GM10847 (cell line): ENCODE data around the gene MRC1.

Source experiments
- POLR2A ChIP-seq: IDR thresholded peaks from 2 replicates; pipeline ENCODE4 v1.6.1; 2011; ENCODE audit not compliant: insufficient read length; ENCODE audit errors: extremely low read depth

MRC1 gene

GRCh38 chr10:17904564-17904963 is 95.4 kb downstream of the MRC1 start:
- TF ChIP-seq POLR2A: no peak

GRCh38 chr10:17905491-17905890 is 96.3 kb downstream of the MRC1 start:
- TF ChIP-seq POLR2A: no peak

- TF ChIP-seq POLR2A: no peak
Observed at GRCh38 chr10:17906002-17906401, 96.9 kb downstream of the MRC1 start.

GRCh38 chr10:17907641-17908040 is 98.5 kb downstream of the MRC1 start:
- no peak for TF ChIP-seq POLR2A

- no peak for TF ChIP-seq POLR2A
Observed at GRCh38 chr10:17910125-17910789, 101.1 kb downstream of the MRC1 start.

- TF ChIP-seq POLR2A: no peak
Observed at GRCh38 chr10:17912754-17913153, 103.6 kb downstream of the MRC1 start.

- TF ChIP-seq POLR2A: no peak
Observed at GRCh38 chr10:17913604-17914003, 104.5 kb downstream of the MRC1 start.

- no peak for TF ChIP-seq POLR2A
Observed at GRCh38 chr10:17914169-17915045, 105.3 kb downstream of the MRC1 start.

- TF ChIP-seq POLR2A: no peak
Observed at GRCh38 chr10:17915181-17915580, 106.0 kb downstream of the MRC1 start.

- TF ChIP-seq POLR2A: no peak
Observed at GRCh38 chr10:17918187-17918903, 109.2 kb downstream of the MRC1 start.

GRCh38 chr10:17921378-17921777 is 112.2 kb downstream of the MRC1 start:
- no peak for TF ChIP-seq POLR2A

GRCh38 chr10:17923728-17924127 is 114.6 kb downstream of the MRC1 start:
- TF ChIP-seq POLR2A: no peak

- no peak for TF ChIP-seq POLR2A
Observed at GRCh38 chr10:17943033-17943745, 134.0 kb downstream of the MRC1 start.

- no peak for TF ChIP-seq POLR2A
Observed at GRCh38 chr10:17950726-17951125, 141.6 kb downstream of the MRC1 start.

- TF ChIP-seq POLR2A: no peak
Observed at GRCh38 chr10:17951868-17952371, 142.8 kb downstream of the MRC1 start, which contains the start of gene SLC39A12. SLC39A12 (plus strand) TSS chr10:17951918; CDS start chr10:17953277, 1,359 bp downstream.
